Upper lobe of left lung (tissue), 6 donors: Measurements from ENCODE around the gene RPS6KA6. TPM values are rescaled to one million over a fixed set of nuclear protein-coding genes. Genes with fewer than 3 reads are reported as not detected.

Experiments used
- small RNA-seq, 4 donors: library from RNA; depleted of rRNA; stranded (forward); fragments of <200 nt; gene quantifications; one replicate each; pipeline ENCODE3, GENCODE V24; 2016
- total RNA-seq, 6 donors: library from RNA; depleted of rRNA in 4 of 6; stranded (reverse); fragments of >200 nt in 4 of 6; gene quantifications; one replicate each; pipeline versions ENCODE4 v1.1.0 to v1.2.1, GENCODE V29; 2016 to 2021
- donor health status: DM: no; HTN: no; CAD: no; lungs with moderate emphysema.
- donor health status: DM: no; HTN: yes; CAD: no; lungs with severe emphysema.

RPS6KA6 gene
- total RNA-seq, 6 donors from 2014 or later: 0.55 to 2.3 (median 1.2) TPM

Small RNA genes within 50 kb of the gene (small RNA-seq; reads per million reads assigned to genes)
- 0 reads per million in 4 donors for gene MIR548I4
